Astrocyte (in vitro differentiated cells and primary cell): ENCODE results near the gene SNRPB2. TPM values are rescaled to one million over a fixed set of nuclear protein-coding genes. Genes with fewer than 3 reads are reported as not detected.

Experiments
- DNase-seq: peaks from one replicate; pipeline ENCODE4 v3.0.0-alpha.2; 2010; ENCODE audit warnings: low read depth
- FAIRE-seq: peaks from 2 replicates; lab custom pipeline; 2011; peaks lifted over from hg19 to GRCh38; lab: Jason Lieb, UNC
- H2AFZ ChIP-seq: 2 replicates; pipeline ENCODE4 v1.6.0; 2012; ENCODE audit warnings: low read depth, low read length, inconsistent platforms
- H3K27ac ChIP-seq: 2 replicates; pipeline ENCODE4 v1.5.1; 2011; ENCODE audit warnings: low read depth, low read length, inconsistent platforms
- H3K27me3 ChIP-seq: 2 replicates; pipeline ENCODE4 v1.6.0; 2011; ENCODE audit warnings: low read length, inconsistent platforms; ENCODE audit not compliant: insufficient read depth
- H3K36me3 ChIP-seq: 2 replicates; pipeline ENCODE4 v1.5.1; 2011; ENCODE audit warnings: low read length, inconsistent platforms; ENCODE audit not compliant: insufficient read depth
- H3K4me1 ChIP-seq: 2 replicates; pipeline ENCODE4 v1.5.1; 2011; ENCODE audit warnings: low read length, inconsistent platforms; ENCODE audit not compliant: insufficient read depth
- H3K4me2 ChIP-seq: 2 replicates; pipeline ENCODE4 v1.6.0; 2012; ENCODE audit warnings: low read length, inconsistent platforms
- H3K4me3 ChIP-seq: 2 replicates; pipeline ENCODE4 v1.5.1; 2011; ENCODE audit warnings: low read depth, mild to moderate bottlenecking, low read length, inconsistent platforms; ENCODE audit not compliant: insufficient read depth
- H3K79me2 ChIP-seq: 2 replicates; pipeline ENCODE4 v1.6.0; 2012; ENCODE audit warnings: mild to moderate bottlenecking, low read length, inconsistent platforms; ENCODE audit not compliant: insufficient read depth
- H3K9ac ChIP-seq: 2 replicates; pipeline ENCODE4 v1.6.0; 2012; ENCODE audit warnings: mild to moderate bottlenecking, low read length, inconsistent platforms
- H3K9me3 ChIP-seq: 2 replicates; pipeline ENCODE4 v1.5.1; 2012; ENCODE audit warnings: low read depth, mild to moderate bottlenecking, low read length, inconsistent platforms; ENCODE audit not compliant: insufficient read depth
- H4K20me1 ChIP-seq: 2 replicates; pipeline ENCODE4 v1.6.0; 2012; ENCODE audit warnings: low read length, inconsistent platforms; ENCODE audit not compliant: insufficient read depth
- H3K27ac Mint-ChIP-seq: one replicate; pipeline ENCODE4 v1.8.0; 2021; ENCODE audit warnings: mild to moderate bottlenecking, mixed read lengths; ENCODE audit not compliant: unreplicated experiment
- H3K27me3 Mint-ChIP-seq: one replicate; pipeline ENCODE4 v1.8.0; 2021; ENCODE audit warnings: low read depth, mixed read lengths; ENCODE audit not compliant: unreplicated experiment
- H3K36me3 Mint-ChIP-seq: one replicate; pipeline ENCODE4 v1.8.0; 2021; ENCODE audit warnings: low read depth, mixed read lengths; ENCODE audit not compliant: unreplicated experiment
- H3K4me1 Mint-ChIP-seq: one replicate; pipeline ENCODE4 v1.8.0; 2021; ENCODE audit warnings: low read depth, mixed read lengths; ENCODE audit not compliant: unreplicated experiment
- H3K4me3 Mint-ChIP-seq: one replicate; pipeline ENCODE4 v1.8.0; 2021; ENCODE audit warnings: mild to moderate bottlenecking, moderate library complexity, mixed read lengths; ENCODE audit not compliant: unreplicated experiment
- H3K9me3 Mint-ChIP-seq: one replicate; pipeline ENCODE4 v1.8.0; 2021; ENCODE audit warnings: mild to moderate bottlenecking, mixed read lengths; ENCODE audit not compliant: unreplicated experiment
- CTCF ChIP-seq: IDR thresholded peaks from 2 replicates; pipeline ENCODE4 v1.5.1; 2011; ENCODE audit warnings: low read depth, mild to moderate bottlenecking, inconsistent platforms, low read length, moderate library complexity; ENCODE audit not compliant: insufficient read depth
- EZH2 ChIP-seq: IDR thresholded peaks from 2 replicates; pipeline ENCODE4 v1.6.1; 2012; ENCODE audit warnings: mild to moderate bottlenecking, low read length, inconsistent platforms; ENCODE audit not compliant: insufficient read depth
- total RNA-seq: library from RNA; stranded (reverse); gene quantifications from 2 replicates; pipeline ENCODE4 v1.2.1, GENCODE V29; 2021

Gene SNRPB2
- total RNA-seq, 1 donor from 2014 or later, result 76.3 TPM

GRCh38 chr20:16747291-16747811, 17.5 kb downstream of the SNRPB2 start:
- DNase-seq (no peak), FAIRE-seq (no peak)
- TF ChIP-seq CTCF (no peak), EZH2 (no peak)
- H3K27me3 ChIP-seq, result peaks cover 2% of the 10 kb centered on the region
- H2AFZ ChIP-seq, result no peak overlapping the region
- no peak overlapping the region for H3K4me2 ChIP-seq
- Mint-ChIP-seq H3K4me3 (no peak overlapping the region), H3K9me3 (no peaks in the 10 kb centered on the region), H3K27ac (no peak overlapping the region), H3K36me3 (no peaks in the 10 kb centered on the region), H3K27me3 (no peaks in the 10 kb centered on the region), H3K4me1 (no peaks in the 10 kb centered on the region)
- H3K79me2 ChIP-seq, result no peaks in the 10 kb centered on the region
- no peak overlapping the region for H3K9ac ChIP-seq
- H3K27ac ChIP-seq, result no peak overlapping the region
- no peaks in the 10 kb centered on the region for H3K36me3 ChIP-seq
- no peak overlapping the region for H3K4me3 ChIP-seq
- H4K20me1 ChIP-seq, result no peaks in the 10 kb centered on the region
- H3K9me3 ChIP-seq, result no peaks in the 10 kb centered on the region
- H3K4me1 ChIP-seq, result no peaks in the 10 kb centered on the region

- no peak within 1 kb of the TSS for H3K4me3 Mint-ChIP-seq
- no peak for DNase-seq
- no peaks in the 10 kb centered on the region for H3K27me3 Mint-ChIP-seq
- Histone ChIP-seq H4K20me1 (no peaks in the 10 kb centered on the region), H3K9me3 (no peaks in the 10 kb centered on the region), H2AFZ (no peak within 1 kb of the TSS), H3K79me2 (no peaks in the 10 kb centered on the region), H3K9ac (no peak within 1 kb of the TSS), H3K27ac (no peak within 1 kb of the TSS), H3K4me1 (no peaks in the 10 kb centered on the region), H3K4me2 (no peak within 1 kb of the TSS), H3K4me3 (no peak within 1 kb of the TSS), H3K36me3 (no peaks in the 10 kb centered on the region), H3K27me3 (peaks cover 2% of the 10 kb centered on the region)
- H3K36me3 Mint-ChIP-seq, result no peaks in the 10 kb centered on the region
- no peak for FAIRE-seq
- no peaks in the 10 kb centered on the region for H3K4me1 Mint-ChIP-seq
- H3K9me3 Mint-ChIP-seq, result no peaks in the 10 kb centered on the region
- TF ChIP-seq EZH2 (no peak), CTCF (no peak)
- no peak within 1 kb of the TSS for H3K27ac Mint-ChIP-seq
Measured at GRCh38 chr20:16748308-16748900, 18.6 kb downstream of the SNRPB2 start, which contains the start of gene OTOR. TSS of gene OTOR (plus strand) at chr20:16748358. CDS start at chr20:16748402, 44 bp downstream.

- Histone ChIP-seq H3K4me3 (no peak overlapping the region), H3K4me1 (no peaks in the 10 kb centered on the region), H3K27ac (no peak overlapping the region), H4K20me1 (no peaks in the 10 kb centered on the region), H3K9ac (no peak overlapping the region), H3K4me2 (no peak overlapping the region), H3K27me3 (peaks cover 2% of the 10 kb centered on the region), H3K36me3 (no peaks in the 10 kb centered on the region), H3K79me2 (no peaks in the 10 kb centered on the region), H2AFZ (no peak overlapping the region), H3K9me3 (no peaks in the 10 kb centered on the region)
- H3K4me3 Mint-ChIP-seq, result no peak overlapping the region
- TF ChIP-seq CTCF (no peak), EZH2 (no peak)
- H3K27ac Mint-ChIP-seq, result no peak overlapping the region
- H3K4me1 Mint-ChIP-seq, result no peaks in the 10 kb centered on the region
- no peaks in the 10 kb centered on the region for H3K9me3 Mint-ChIP-seq
- H3K27me3 Mint-ChIP-seq, result no peaks in the 10 kb centered on the region
- no peak for FAIRE-seq
- DNase-seq, result no peak
- H3K36me3 Mint-ChIP-seq, result no peaks in the 10 kb centered on the region
Measured at GRCh38 chr20:16749573-16749972, 19.7 kb downstream of the SNRPB2 start.
